Neutrophil (primary cell): ENCODE data around the gene HERC3.

ENCODE experiments used
- H3K27ac ChIP-seq: fragments of 200-600 bp; sonication (generic); 2 replicates; pipeline ENCODE4 v1.5.1; 2016; ENCODE audit warnings: mild to moderate bottlenecking, moderate library complexity
- H3K27me3 ChIP-seq: fragments of 200-600 bp; sonication (generic); 2 replicates; pipeline ENCODE4 v1.6.0; 2016; ENCODE audit warnings: mild to moderate bottlenecking
- H3K36me3 ChIP-seq: fragments of 200-600 bp; sonication (generic); 2 replicates; pipeline ENCODE4 v1.5.1; 2017
- H3K4me1 ChIP-seq, 2 experiments: fragments of 200-600 bp in 1 of 2; sonication (generic) in 1 of 2; 1 replicate in 1 of 2; 2 replicates in 1 of 2; pipeline versions ENCODE4 v1.5.1 to v1.6.1; 2013 to 2016; ENCODE audit warnings: low read depth in 1 of 2, low read length in 1 of 2, mild to moderate bottlenecking in 1 of 2, moderate library complexity in 1 of 2; ENCODE audit not compliant: control insufficient read depth in 1 of 2, insufficient read depth in 1 of 2
- H3K4me3 ChIP-seq, 2 experiments: fragments of 200-600 bp in 1 of 2; sonication (generic) in 1 of 2; 1 replicate in 1 of 2; 2 replicates in 1 of 2; pipeline ENCODE4 v1.5.1; 2013 to 2016; ENCODE audit warnings: low read depth in 1 of 2, low read length in 1 of 2, mild to moderate bottlenecking in 1 of 2, moderate library complexity in 1 of 2
- H3K9me3 ChIP-seq: fragments of 200-600 bp; sonication (generic); 2 replicates; pipeline ENCODE4 v1.5.1; 2016
- TF ChIP-seq, protein P1 (sequence below): fragments of 200-600 bp; sonication (generic); IDR thresholded peaks from 2 replicates; pipeline ENCODE4 v1.5.1; 2016; ENCODE audit warnings: antibody characterized with exemption

Gene HERC3

GRCh38 chr4:88705223-88705622 is 112.9 kb downstream of the HERC3 start:
- H3K4me1 ChIP-seq, result no peaks in the 10 kb centered on the region

DNA sequence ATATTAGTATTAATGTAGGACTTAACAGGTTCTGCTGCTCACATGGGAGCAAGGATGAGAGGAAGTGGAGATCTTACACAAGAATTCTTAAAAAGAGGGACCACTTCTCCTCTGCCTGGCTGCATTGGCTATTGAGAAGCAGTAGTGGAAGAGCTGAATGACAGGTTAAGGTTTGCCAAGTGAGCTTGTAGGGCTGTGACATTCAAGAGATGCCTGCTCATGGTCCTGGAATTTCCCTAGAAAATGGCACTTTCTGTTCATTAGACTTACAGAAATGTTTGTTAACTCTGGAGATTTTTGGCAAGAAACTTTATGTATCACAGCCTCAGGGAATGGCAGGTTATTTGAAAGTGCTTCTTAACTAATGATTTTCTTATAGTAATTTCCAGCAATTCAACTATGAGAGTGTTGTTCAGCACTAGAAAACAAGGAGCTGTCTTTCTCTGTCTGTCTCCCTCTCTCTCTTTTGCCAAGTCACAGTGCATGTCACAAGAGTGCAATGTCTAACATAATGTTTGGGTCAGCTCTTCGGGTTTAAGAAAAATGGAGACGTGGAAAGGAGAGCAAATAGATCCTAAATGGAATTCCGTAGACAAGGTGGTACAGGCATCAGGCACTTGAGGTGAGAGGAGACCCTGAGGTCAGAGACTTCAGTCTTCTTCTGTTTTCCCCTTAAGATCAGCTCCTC is 113.7 kb downstream of the HERC3 start:
- no peaks in the 10 kb centered on the region for H3K27me3 ChIP-seq
- H3K9me3 ChIP-seq, result no peaks in the 10 kb centered on the region
- H3K4me3 ChIP-seq, result no peak overlapping the region
- H3K4me1 ChIP-seq, result no peaks in the 10 kb centered on the region
- peaks cover 94% of the 10 kb centered on the region for H3K36me3 ChIP-seq
- TF ChIP-seq, protein P1, sequence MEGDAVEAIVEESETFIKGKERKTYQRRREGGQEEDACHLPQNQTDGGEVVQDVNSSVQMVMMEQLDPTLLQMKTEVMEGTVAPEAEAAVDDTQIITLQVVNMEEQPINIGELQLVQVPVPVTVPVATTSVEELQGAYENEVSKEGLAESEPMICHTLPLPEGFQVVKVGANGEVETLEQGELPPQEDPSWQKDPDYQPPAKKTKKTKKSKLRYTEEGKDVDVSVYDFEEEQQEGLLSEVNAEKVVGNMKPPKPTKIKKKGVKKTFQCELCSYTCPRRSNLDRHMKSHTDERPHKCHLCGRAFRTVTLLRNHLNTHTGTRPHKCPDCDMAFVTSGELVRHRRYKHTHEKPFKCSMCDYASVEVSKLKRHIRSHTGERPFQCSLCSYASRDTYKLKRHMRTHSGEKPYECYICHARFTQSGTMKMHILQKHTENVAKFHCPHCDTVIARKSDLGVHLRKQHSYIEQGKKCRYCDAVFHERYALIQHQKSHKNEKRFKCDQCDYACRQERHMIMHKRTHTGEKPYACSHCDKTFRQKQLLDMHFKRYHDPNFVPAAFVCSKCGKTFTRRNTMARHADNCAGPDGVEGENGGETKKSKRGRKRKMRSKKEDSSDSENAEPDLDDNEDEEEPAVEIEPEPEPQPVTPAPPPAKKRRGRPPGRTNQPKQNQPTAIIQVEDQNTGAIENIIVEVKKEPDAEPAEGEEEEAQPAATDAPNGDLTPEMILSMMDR, result no peak
- no peak overlapping the region for H3K27ac ChIP-seq

More at GRCh38 chr4:88705223-88705622, 112.9 kb downstream of the HERC3 start:
- Histone ChIP-seq H3K27me3 (no peaks in the 10 kb centered on the region), H3K27ac (no peak overlapping the region), H3K36me3 (peaks cover 90% of the 10 kb centered on the region), H3K4me3 (no peak overlapping the region), H3K9me3 (no peaks in the 10 kb centered on the region)
- TF ChIP-seq, protein P1, result no peak

DNA sequence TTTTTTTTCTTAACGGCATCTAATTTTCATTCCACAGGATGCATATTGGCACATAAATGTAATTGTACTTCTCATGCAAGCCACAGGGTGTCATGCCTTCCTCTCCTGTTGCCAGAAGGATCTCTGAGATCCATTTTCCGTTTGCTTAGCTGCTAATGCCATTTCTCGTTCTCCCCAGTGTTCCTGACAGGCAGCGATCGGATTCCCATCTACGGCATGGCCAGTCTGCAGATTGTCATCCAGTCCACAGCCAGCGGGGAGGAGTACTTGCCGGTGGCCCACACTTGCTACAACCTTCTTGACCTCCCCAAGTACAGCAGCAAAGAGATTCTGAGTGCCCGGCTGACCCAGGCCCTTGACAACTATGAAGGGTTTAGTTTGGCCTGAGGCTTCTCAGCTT is 114.3 kb downstream of the HERC3 start:
- TF ChIP-seq, protein P1, result no peak
- H3K27me3 ChIP-seq, result no peaks in the 10 kb centered on the region
- H3K4me3 ChIP-seq, result no peak overlapping the region
- H3K36me3 ChIP-seq, result peaks cover 95% of the 10 kb centered on the region
- no peak overlapping the region for H3K27ac ChIP-seq
- no peaks in the 10 kb centered on the region for H3K9me3 ChIP-seq
- H3K4me1 ChIP-seq, result no peaks in the 10 kb centered on the region

DNA sequence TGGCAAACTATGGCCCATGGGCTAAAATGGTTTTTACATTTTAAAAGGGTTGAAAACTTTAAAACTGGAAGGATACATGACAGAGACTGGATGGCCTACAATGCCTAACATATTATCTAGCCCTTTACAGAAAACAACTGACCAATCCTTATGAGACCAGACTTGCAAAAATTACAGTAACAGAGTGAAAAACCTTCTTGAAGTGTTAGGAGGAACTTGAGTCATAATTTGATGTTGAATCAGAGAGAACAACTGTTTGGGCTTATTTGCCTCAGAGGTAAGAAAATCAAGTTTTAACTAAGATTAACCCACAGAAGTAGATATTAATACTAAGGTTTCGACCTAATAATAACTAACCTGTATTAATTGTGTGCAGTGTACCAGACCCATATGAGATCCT is 117.7 kb downstream of the HERC3 start:
- TF ChIP-seq, protein P1, result no peak
- no peak overlapping the region for H3K4me3 ChIP-seq
- no peaks in the 10 kb centered on the region for H3K4me1 ChIP-seq
- no peaks in the 10 kb centered on the region for H3K27me3 ChIP-seq
- no peak overlapping the region for H3K27ac ChIP-seq
- H3K9me3 ChIP-seq, result no peaks in the 10 kb centered on the region
- H3K36me3 ChIP-seq, result peaks cover 71% of the 10 kb centered on the region

DNA sequence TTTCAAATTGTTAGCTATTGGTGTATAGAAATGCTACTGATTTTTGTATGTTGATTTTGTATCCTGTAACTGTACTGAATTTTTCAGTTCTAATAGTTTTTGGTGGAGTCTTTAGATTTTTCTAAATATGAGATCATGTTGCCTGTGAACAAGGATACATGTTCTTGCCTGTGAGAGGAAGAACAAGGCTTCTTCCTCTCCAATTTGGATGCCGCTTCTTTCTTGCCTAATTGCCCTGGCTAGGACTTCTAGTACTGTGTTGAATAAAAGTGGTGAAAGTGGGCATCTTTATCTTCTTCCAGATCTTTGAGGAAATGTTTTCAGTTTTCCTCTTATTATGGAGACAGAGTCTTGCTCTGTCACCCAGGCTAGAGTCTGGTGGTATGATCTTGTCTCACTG is 121.5 kb downstream of the HERC3 start:
- Histone ChIP-seq H3K9me3 (no peaks in the 10 kb centered on the region), H3K4me1 (peaks cover 2 to 6% of the 10 kb centered on the region in 2 experiments), H3K27me3 (no peaks in the 10 kb centered on the region), H3K4me3 (no peak overlapping the region), H3K27ac (no peak overlapping the region), H3K36me3 (peaks cover 44% of the 10 kb centered on the region)
- TF ChIP-seq, protein P1, result no peak
